Ovary (tissue), 3 donors: ENCODE measurements around the gene WBP2.

Experiments used
- CTCF ChIP-seq, 3 donors: fragments of 450-650 bp in 2 of 3; fragments of 200-600 bp in 1 of 3; IDR thresholded peaks; one replicate each; pipeline versions ENCODE4 v1.5.1 to v1.8.0; 2016 to 2022; ENCODE audit warnings: antibody characterized with exemption in 3 of 3, mild to moderate bottlenecking in 1 of 3
- EP300 ChIP-seq: sonication (generic); formaldehyde crosslinking; IDR thresholded peaks from one replicate; pipeline ENCODE4 v1.6.1; 2017; ENCODE audit warnings: antibody characterized with exemption
- POLR2A ChIP-seq: fragments of 450-650 bp; IDR thresholded peaks from one replicate; pipeline ENCODE4 v1.6.1; 2017; ENCODE audit warnings: antibody characterized with exemption, mild to moderate bottlenecking, moderate library complexity
- donor health status: DM: no; HTN: no; CAD: no.

GRCh38 chr17:75818326-75818885 lies 36.7 kb downstream of the WBP2 start:
- TF ChIP-seq CTCF (IDR thresholded peaks at IDR 0.05) (no peak), POLR2A (no peak), EP300 (no peak)
